Stimulated activated naive CD8-positive, alpha-beta T cell treated with anti-CD3 and anti-CD28 coated beads, Interleukin-15, Interleukin-2, amounts not matched to agents 100 ng/mL and 50 ng/mL, for 24 hours (primary cell): ENCODE measurements around the gene SLC7A4.
A peak's percentile ranks its signal among the peaks of the same experiment; 100 is the strongest.

Experiments used
- H3K27ac Mint-ChIP-seq: one replicate; pipeline ENCODE4 v1.8.0; 2021; ENCODE audit warnings: mild to moderate bottlenecking, mixed read lengths
- H3K27me3 Mint-ChIP-seq: one replicate; pipeline ENCODE4 v1.8.0; 2021; ENCODE audit warnings: mixed read lengths
- H3K36me3 Mint-ChIP-seq: one replicate; pipeline ENCODE4 v1.8.0; 2021; ENCODE audit warnings: low read depth, mixed read lengths
- H3K4me1 Mint-ChIP-seq: one replicate; pipeline ENCODE4 v1.8.0; 2021; ENCODE audit warnings: low read depth, mixed read lengths
- H3K4me3 Mint-ChIP-seq: one replicate; pipeline ENCODE4 v1.8.0; 2021; ENCODE audit warnings: mild to moderate bottlenecking, mixed read lengths
- H3K9me3 Mint-ChIP-seq: one replicate; pipeline ENCODE4 v1.8.0; 2021; ENCODE audit warnings: mixed read lengths

SLC7A4 gene

DNA sequence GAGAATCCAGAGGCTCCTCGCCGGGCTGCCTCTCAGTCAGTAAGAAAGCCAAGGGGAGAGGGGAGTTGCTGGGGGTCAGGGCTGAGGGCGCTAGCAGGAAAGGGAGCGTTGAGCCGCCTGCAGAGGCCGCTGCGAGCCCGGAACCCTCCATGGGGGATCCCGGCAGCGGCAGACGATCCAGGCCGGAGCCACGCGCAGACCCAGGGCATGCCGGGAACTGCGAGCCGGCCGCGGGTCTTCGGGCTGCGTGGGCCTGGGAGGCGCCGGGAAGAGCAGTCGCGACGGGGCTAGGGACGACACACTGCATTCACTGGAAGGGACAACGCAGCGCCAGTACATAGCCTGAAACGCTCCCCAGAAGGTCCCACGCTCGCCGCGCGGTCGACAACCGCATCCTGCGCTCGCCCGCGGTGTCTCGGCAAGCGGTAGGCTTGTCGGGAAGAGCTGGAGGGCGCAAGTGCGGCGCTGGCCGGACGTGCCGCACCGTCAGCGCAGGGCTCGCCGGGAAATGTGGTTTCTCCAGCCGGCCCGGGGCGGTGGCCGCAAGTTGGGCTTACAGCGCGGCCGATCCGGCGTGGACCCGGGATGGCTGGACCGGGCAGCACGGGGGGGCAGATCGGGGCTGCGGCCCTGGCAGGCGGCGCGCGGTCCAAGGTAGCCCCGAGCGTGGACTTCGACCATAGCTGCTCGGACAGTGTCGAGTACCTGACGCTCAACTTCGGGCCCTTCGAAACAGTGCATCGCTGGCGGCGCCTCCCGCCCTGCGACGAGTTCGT is 50.4 kb downstream of the SLC7A4 start, which contains the start of gene LZTR1:
Gene LZTR1 (plus strand): TSS at position 511 of the 776 bp plus-strand sequence. CDS start 75 bp downstream, at position 586.
- Mint-ChIP-seq H3K4me3 (peak within 1 kb of the TSS; percentile 99), H3K4me1 (peaks cover 46% of the 10 kb centered on the region), H3K27ac (peak within 1 kb of the TSS; percentile 94), H3K9me3 (peaks cover 4% of the 10 kb centered on the region), H3K27me3 (peaks cover 4% of the 10 kb centered on the region), H3K36me3 (peaks cover 20% of the 10 kb centered on the region)

DNA sequence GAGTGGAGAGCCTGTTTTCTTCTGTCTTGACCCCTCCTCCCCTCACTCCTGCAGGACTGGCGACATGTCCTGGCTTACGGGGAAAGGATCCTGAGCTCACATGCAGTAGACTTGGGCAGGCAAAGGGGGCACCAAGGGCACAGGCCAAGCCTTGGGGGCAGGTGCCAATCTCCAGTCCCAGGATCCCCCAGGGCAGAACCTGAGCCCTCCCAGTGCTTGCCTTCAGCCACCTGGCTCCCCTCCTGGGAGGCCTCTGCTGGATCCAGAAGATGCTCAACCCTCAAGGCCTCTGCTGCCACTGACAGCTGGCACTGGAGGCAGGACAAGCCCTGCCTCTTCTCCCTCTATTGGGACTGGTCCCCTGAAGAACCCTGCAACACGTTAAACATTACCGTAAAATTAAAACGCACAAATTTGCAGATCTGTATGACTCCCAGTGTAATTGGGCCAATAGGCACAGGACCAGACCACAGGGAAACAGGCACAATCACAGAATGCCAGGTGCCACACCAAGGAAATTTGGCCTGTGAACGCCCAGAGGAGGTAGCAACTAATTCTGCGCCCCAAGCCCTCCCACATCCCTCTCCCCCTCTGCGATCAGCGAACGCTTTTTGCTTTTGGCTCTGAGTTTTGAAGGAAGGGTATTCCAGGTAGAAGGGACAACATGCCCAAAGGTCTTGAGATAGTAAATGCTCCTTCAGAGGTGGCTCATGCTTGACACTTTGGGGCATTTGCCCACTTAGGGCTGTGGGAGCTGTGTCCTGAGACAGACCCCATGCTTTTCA is 51.2 kb downstream of the SLC7A4 start:
- peak overlapping the region; percentile 99 for H3K4me3 Mint-ChIP-seq
- peaks cover 13% of the 10 kb centered on the region for H3K36me3 Mint-ChIP-seq
- peak overlapping the region; percentile 93 for H3K27ac Mint-ChIP-seq
- H3K27me3 Mint-ChIP-seq, result peaks cover 4% of the 10 kb centered on the region
- H3K4me1 Mint-ChIP-seq, result peaks cover 46% of the 10 kb centered on the region
- peaks cover 4% of the 10 kb centered on the region for H3K9me3 Mint-ChIP-seq

- Mint-ChIP-seq H3K4me3 (peak overlapping the region; percentile 99), H3K4me1 (peaks cover 46% of the 10 kb centered on the region), H3K9me3 (peaks cover 4% of the 10 kb centered on the region), H3K27ac (no peak overlapping the region), H3K27me3 (peaks cover 4% of the 10 kb centered on the region), H3K36me3 (peaks cover 7% of the 10 kb centered on the region)
Measured at GRCh38 chr22:20980523-20980922, 51.8 kb downstream of the SLC7A4 start.

- Mint-ChIP-seq H3K9me3 (peaks cover 4% of the 10 kb centered on the region), H3K4me3 (no peak overlapping the region), H3K36me3 (peaks cover 6% of the 10 kb centered on the region), H3K4me1 (peaks cover 46% of the 10 kb centered on the region), H3K27me3 (peaks cover 4% of the 10 kb centered on the region), H3K27ac (no peak overlapping the region)
Measured at GRCh38 chr22:20979940-20980453, 52.4 kb downstream of the SLC7A4 start.

GRCh38 chr22:20979243-20979809 is 53.0 kb downstream of the SLC7A4 start:
- Mint-ChIP-seq H3K4me1 (peaks cover 46% of the 10 kb centered on the region), H3K9me3 (peaks cover 4% of the 10 kb centered on the region), H3K36me3 (peaks cover 6% of the 10 kb centered on the region), H3K27ac (peak overlapping the region; percentile 70), H3K27me3 (peaks cover 4% of the 10 kb centered on the region), H3K4me3 (peak overlapping the region; percentile 62)
